ENCODE measurements around the gene CDK19. TPM values are rescaled to one million over a fixed set of nuclear protein-coding genes. Genes with fewer than 3 reads are reported as not detected.

The CDK19 gene
- total and polyA plus RNA-seq, 9 of the 15 experiments (the other 6 are each of a cell fraction or from before 2014, with no cell fraction given) = 3.8 to 15.2 (median 7.4) TPM

DNA sequence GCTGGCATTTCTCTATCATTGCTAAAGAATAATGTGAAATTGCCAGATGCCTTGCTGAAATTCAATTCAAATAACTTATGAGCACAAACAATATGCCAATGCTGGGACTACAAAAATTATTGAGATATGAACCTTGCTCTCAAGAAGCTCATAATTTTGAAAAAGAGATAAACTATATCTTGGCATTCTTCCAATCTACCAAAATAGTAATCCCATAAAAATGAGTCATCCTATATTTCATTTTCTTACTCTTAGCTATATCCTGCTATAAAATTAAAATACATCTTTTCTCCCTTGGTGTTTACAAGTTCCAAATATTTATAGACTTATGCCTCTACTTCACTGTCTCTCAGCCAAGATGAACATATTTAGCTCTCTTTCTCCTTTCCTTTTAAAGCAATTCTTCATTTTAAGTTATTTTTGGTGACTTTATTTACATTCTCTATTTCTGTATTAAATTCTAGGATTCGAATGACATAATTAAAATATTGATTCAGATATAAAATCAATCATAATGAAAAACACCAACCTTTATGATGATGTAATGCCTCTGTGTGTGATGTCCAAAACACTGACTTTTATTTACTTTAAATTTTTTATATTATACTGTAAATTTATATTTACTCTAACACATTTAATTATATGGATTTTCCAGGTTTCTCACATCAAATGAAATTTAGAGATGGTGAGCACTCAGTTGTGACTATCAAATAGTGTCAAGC is 152.6 kb downstream of the CDK19 start:
- BruUV-seq (replicated peaks) = no TSS peak
- Histone ChIP-seq H4K20me1 (replicated peaks; ENCODE audit: control insufficient read depth, insufficient read depth, low read length) (no peaks in the 10 kb centered on the region), H2AFZ (ENCODE audit: low read depth, low read length) (no peak overlapping the region), H3K4me3 (no peak overlapping the region), H3K27ac (ENCODE audit: extremely low read depth, low read depth, low read length) (no peak overlapping the region), H3K79me2 (ENCODE audit: control insufficient read depth, insufficient read depth, low read length) (no peaks in the 10 kb centered on the region), H3K9ac (ENCODE audit: insufficient read depth in 1 of 2, low read depth in 2 of 2, low read length in 2 of 2) (no peak overlapping the region), H3K9me1 (ENCODE audit: control insufficient read depth, insufficient read depth, low read length) (no peaks in the 10 kb centered on the region), H3K4me2 (ENCODE audit: insufficient read depth, low read length) (no peak overlapping the region), H3K27me3 (ENCODE audit: control insufficient read depth in 2 of 2, insufficient read depth in 2 of 2, low read length in 2 of 2) (0 out of 5 replicates have a peak, but pooled peaks cover 0 to 4% of the 10 kb centered on the region in 2 experiments), H3K4me1 (replicated peaks in 1 of 2; ENCODE audit: control insufficient read depth in 2 of 2, insufficient read depth in 2 of 2, low read length in 2 of 2) (no peaks in the 10 kb centered on the region; a peak in 1 of 5 replicates), H3K36me3 (ENCODE audit: control insufficient read depth, insufficient read depth, low read length) (no peaks in the 10 kb centered on the region), H3K9me3 (replicated peaks; ENCODE audit: control insufficient read depth, insufficient read depth, low read depth, low read length) (no peaks in the 10 kb centered on the region)
- ATAC-seq (no peak), DNase-seq (ENCODE audit: extremely low read depth in 1 of 4, low spot score in 3 of 4) (no peak), FAIRE-seq (no peak)
- ChIA-PET CTCF (ENCODE audit: low intra/inter-chr PET ratio) (no interaction called here), POLR2A (no interaction called here)
- WGBS (ENCODE audit: insufficient coverage, low coverage, missing lambda C conversion rate) = 0% methylated on average over 1 of the region's 1 CpG
- in situ Hi-C loops (cut with MboI) (no loop called here), intact Hi-C loops (cut with micrococcal nuclease) (no loop called here)
- TF ChIP-seq, protein P1, sequence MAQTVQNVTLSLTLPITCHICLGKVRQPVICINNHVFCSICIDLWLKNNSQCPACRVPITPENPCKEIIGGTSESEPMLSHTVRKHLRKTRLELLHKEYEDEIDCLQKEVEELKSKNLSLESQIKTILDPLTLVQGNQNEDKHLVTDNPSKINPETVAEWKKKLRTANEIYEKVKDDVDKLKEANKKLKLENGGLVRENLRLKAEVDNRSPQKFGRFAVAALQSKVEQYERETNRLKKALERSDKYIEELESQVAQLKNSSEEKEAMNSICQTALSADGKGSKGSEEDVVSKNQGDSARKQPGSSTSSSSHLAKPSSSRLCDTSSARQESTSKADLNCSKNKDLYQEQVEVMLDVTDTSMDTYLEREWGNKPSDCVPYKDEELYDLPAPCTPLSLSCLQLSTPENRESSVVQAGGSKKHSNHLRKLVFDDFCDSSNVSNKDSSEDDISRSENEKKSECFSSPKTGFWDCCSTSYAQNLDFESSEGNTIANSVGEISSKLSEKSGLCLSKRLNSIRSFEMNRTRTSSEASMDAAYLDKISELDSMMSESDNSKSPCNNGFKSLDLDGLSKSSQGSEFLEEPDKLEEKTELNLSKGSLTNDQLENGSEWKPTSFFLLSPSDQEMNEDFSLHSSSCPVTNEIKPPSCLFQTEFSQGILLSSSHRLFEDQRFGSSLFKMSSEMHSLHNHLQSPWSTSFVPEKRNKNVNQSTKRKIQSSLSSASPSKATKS (CRISPR knock-in tag; IDR thresholded peaks at IDR 0.05) = no peak
- TF ChIP-seq, protein P2, sequence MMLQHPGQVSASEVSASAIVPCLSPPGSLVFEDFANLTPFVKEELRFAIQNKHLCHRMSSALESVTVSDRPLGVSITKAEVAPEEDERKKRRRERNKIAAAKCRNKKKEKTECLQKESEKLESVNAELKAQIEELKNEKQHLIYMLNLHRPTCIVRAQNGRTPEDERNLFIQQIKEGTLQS (IDR thresholded peaks at IDR 0.05) = peak; percentile 33
- TF ChIP-seq, protein P2 (CRISPR knock-in tag; conservative IDR thresholded peaks at IDR 0.05) = no peak

All from K562 (cell line).